GM19239 (cell line): Measurements from ENCODE around the gene PRKCQ.
"Not testable (repeated sequence)": the region's sequence is repeated elsewhere in the genome, so short reads cannot be mapped to it uniquely, and the experiment has no call there.

Source experiments
- DNase-seq: peaks from one replicate; pipeline ENCODE4 v3.0.0; 2011; ENCODE audit warnings: low spot score; ENCODE audit not compliant: insufficient read length
- FAIRE-seq: peaks from 2 replicates; lab custom pipeline; 2011; peaks lifted over from hg19 to GRCh38; lab: Jason Lieb, UNC

The PRKCQ gene

GRCh38 chr10:6465854-6466601 lies 114.0 kb downstream of the PRKCQ start:
- DNase-seq (no peak), FAIRE-seq (peak; percentile 42)

GRCh38 chr10:6465437-6465836 lies 114.6 kb downstream of the PRKCQ start:
- DNase-seq (no peak), FAIRE-seq (no peak)

GRCh38 chr10:6464862-6465430 lies 115.1 kb downstream of the PRKCQ start:
- FAIRE-seq = no peak
- DNase-seq = no peak

- DNase-seq (no peak), FAIRE-seq (no peak)
Observed at GRCh38 chr10:6463366-6463765, 116.7 kb downstream of the PRKCQ start.

GRCh38 chr10:6461961-6462360 lies 118.1 kb downstream of the PRKCQ start:
- no peak for DNase-seq
- FAIRE-seq = no peak

GRCh38 chr10:6460861-6461409 lies 119.1 kb downstream of the PRKCQ start:
- no peak for DNase-seq
- FAIRE-seq = no peak

GRCh38 chr10:6458814-6459213 lies 121.3 kb downstream of the PRKCQ start:
- FAIRE-seq (no peak), DNase-seq (no peak)

GRCh38 chr10:6457376-6457775 lies 122.7 kb downstream of the PRKCQ start:
- FAIRE-seq (no peak), DNase-seq (no peak)

- FAIRE-seq = no peak
Observed at GRCh38 chr10:6456067-6456466, 124.0 kb downstream of the PRKCQ start.

GRCh38 chr10:6455592-6455991 lies 124.5 kb downstream of the PRKCQ start:
- DNase-seq = no peak
- FAIRE-seq = no peak

More at GRCh38 chr10:6456067-6456466, 124.0 kb downstream of the PRKCQ start:
- DNase-seq = no peak

- DNase-seq (no peak), FAIRE-seq (no peak)
Observed at GRCh38 chr10:6446711-6447110, 133.4 kb downstream of the PRKCQ start.

GRCh38 chr10:6445671-6446316 lies 134.3 kb downstream of the PRKCQ start:
- FAIRE-seq (peak; percentile 80), DNase-seq (peak; percentile 32)

GRCh38 chr10:6439875-6440274 lies 140.2 kb downstream of the PRKCQ start:
- not testable (repeated sequence) for DNase-seq, FAIRE-seq

GRCh38 chr10:6431861-6432260 lies 148.2 kb downstream of the PRKCQ start:
- FAIRE-seq (no peak), DNase-seq (no peak)

GRCh38 chr10:6431186-6431585 lies 148.9 kb downstream of the PRKCQ start:
- DNase-seq = no peak

GRCh38 chr10:6430423-6430980 lies 149.6 kb downstream of the PRKCQ start:
- no peak for DNase-seq
- FAIRE-seq = no peak

More at GRCh38 chr10:6431186-6431585, 148.9 kb downstream of the PRKCQ start:
- no peak for FAIRE-seq

- FAIRE-seq (no peak), DNase-seq (no peak)
Observed at GRCh38 chr10:6427357-6427959, 152.6 kb downstream of the PRKCQ start.

- DNase-seq = no peak
- FAIRE-seq = no peak
Observed at GRCh38 chr10:6426317-6426716, 153.8 kb downstream of the PRKCQ start.

- DNase-seq = no peak
- no peak for FAIRE-seq
Observed at GRCh38 chr10:6423413-6424170, 156.5 kb downstream of the PRKCQ start.

- DNase-seq (no peak), FAIRE-seq (no peak)
Observed at GRCh38 chr10:6423004-6423403, 157.1 kb downstream of the PRKCQ start.
